Measurements from ENCODE around the gene ITIH4.

DNA sequence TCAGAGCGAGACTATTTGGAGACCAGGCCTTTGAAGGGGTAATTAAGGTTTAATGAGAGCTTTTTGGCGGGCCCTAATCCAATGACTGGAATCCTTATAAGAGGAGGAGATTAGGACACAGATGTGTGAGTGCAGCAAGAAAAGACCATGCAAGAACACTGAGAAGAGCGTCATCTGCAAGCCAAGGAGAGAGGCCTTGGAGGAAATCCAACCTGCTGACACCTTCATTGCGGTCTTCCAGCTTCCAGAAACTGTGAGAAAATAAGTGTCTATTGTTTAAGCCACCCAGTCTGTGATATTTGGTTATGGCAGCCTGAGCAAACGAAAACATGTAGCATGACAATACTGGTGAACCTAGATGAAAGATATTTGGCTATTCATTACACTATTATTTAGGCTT lies 27.4 kb upstream of the ITIH4 start:
- TF ChIP-seq SUZ12 (IDR thresholded peaks at IDR 0.05) (no peak), L3MBTL2 (conservative IDR thresholded peaks at IDR 0.05) (no peak), ARNT (IDR thresholded peaks at IDR 0.05) (no peak), PKNOX1 (IDR thresholded peaks at IDR 0.05) (no peak), SP1 (IDR thresholded peaks at IDR 0.05) (no peak), FOXM1 (IDR thresholded peaks at IDR 0.05; ENCODE audit: borderline replicate concordance) (no peak), NFRKB (IDR thresholded peaks at IDR 0.05) (no peak), ZNF384 (IDR thresholded peaks at IDR 0.05) (no peak)
